Sigmoid colon (tissue), 7 donors: ENCODE measurements around the gene TARBP2. TPM values are rescaled to one million over a fixed set of nuclear protein-coding genes. Genes with fewer than 3 reads are reported as not detected.

Experiments
- DNase-seq: peaks from one replicate; pipeline ENCODE4 v3.0.0-alpha.2; 2019
- H3K27ac ChIP-seq, 4 donors: fragments of 200-600 bp; sonication (generic); one replicate each; pipeline ENCODE4 v1.5.1; 2016 to 2019; ENCODE audit warnings: mild to moderate bottlenecking in 1 of 4
- H3K27me3 ChIP-seq, 3 donors: fragments of 200-600 bp; sonication (generic); one replicate each; pipeline ENCODE4 v1.5.1; 2019; ENCODE audit warnings: mild to moderate bottlenecking in 1 of 3
- H3K36me3 ChIP-seq, 4 donors: fragments of 200-600 bp; sonication (generic); one replicate each; pipeline ENCODE4 v1.5.1; 2016 to 2019
- H3K4me1 ChIP-seq, 4 donors: fragments of 200-600 bp; sonication (generic); one replicate each; pipeline ENCODE4 v1.5.1; 2017 to 2019
- H3K4me3 ChIP-seq, 4 donors: fragments of 200-600 bp; sonication (generic); one replicate each; pipeline ENCODE4 v1.5.1; 2017 to 2019; ENCODE audit warnings: mild to moderate bottlenecking in 2 of 4, moderate library complexity in 1 of 4
- H3K9me3 ChIP-seq, 4 donors: fragments of 200-600 bp in 3 of 4; sonication (generic) in 3 of 4; one replicate each; pipeline versions ENCODE4 v1.5.1 to v1.6.1; 2013 to 2019
- CTCF ChIP-seq, 4 experiments: fragments of 450-650 bp in 3 of 4; fragments of 200-600 bp in 1 of 4; IDR thresholded peaks; one replicate each; pipeline ENCODE4 v1.5.1; 2016 to 2019; ENCODE audit warnings: antibody characterized with exemption in 4 of 4, mild to moderate bottlenecking in 3 of 4, moderate library complexity in 2 of 4
- EP300 ChIP-seq, 4 donors: sonication (generic); formaldehyde crosslinking; IDR thresholded peaks; one replicate each; pipeline ENCODE4 v1.6.1; 2017; ENCODE audit warnings: antibody characterized with exemption in 4 of 4
- POLR2A ChIP-seq, 2 donors: fragments of 450-650 bp; IDR thresholded peaks; one replicate each; pipeline ENCODE4 v1.6.1; 2016; ENCODE audit warnings: antibody characterized with exemption in 2 of 2, mild to moderate bottlenecking in 2 of 2, moderate library complexity in 2 of 2
- POLR2AphosphoS5 ChIP-seq, 4 donors: sonication (generic); formaldehyde crosslinking; IDR thresholded peaks; one replicate each; pipeline ENCODE4 v1.6.1; 2017; ENCODE audit warnings: antibody characterized with exemption in 4 of 4
- WGBS, 2 donors: extraction: QIAGEN DNeasy Blood & Tissue Kit; methylation state at CpG; one replicate each; pipeline ENCODE4 v1.1.7; 2013; 5-methylcytosine and 5-hydroxymethylcytosine counted together
- intact Hi-C: fragments of 100-400 bp; cut with DNase I; formaldehyde crosslinking; loops from one replicate; pipeline ENCODE4 v1.15.1; 2023
- polyA plus RNA-seq, 3 donors: library from polyadenylated mRNA; stranded (reverse); fragments of 200-250 nt; gene quantifications; one replicate each; pipeline ENCODE4 v1.2.3, GENCODE V29; 2013
- total RNA-seq, 4 donors: library from RNA; depleted of rRNA; stranded (reverse); fragments of >200 nt; gene quantifications; one replicate each; pipeline ENCODE4 v1.1.0, GENCODE V29; 2016
- donor health status: healthy with polysubstance abuse.
- donor health status: Bipolar disorder and iron deficiency.
- donor health status: healthy.

Gene TARBP2
- total and polyA plus RNA-seq, 7 donors = 16.1 to 29.9 (median 19.7) TPM

GRCh38 chr12:53510181-53510812, 9.2 kb downstream of the TARBP2 start:
- peak; percentile 61 for DNase-seq
- Histone ChIP-seq H3K4me3 (no peak overlapping the region), H3K27ac (no peak overlapping the region), H3K27me3 (no peaks in the 10 kb centered on the region), H3K4me1 (peaks cover 0 to 7% (median 6%) of the 10 kb centered on the region in 4 donors), H3K36me3 (peaks cover 4 to 81% (median 41%) of the 10 kb centered on the region in 4 donors), H3K9me3 (no peaks in the 10 kb centered on the region)
- intact Hi-C loops = no loop called here
- WGBS, 2 donors = 71 to 90% methylated on average over 9 of the region's 9 CpGs
- TF ChIP-seq POLR2AphosphoS5 (IDR thresholded peaks at IDR 0.05) (no peak), CTCF (IDR thresholded peaks at IDR 0.05) (no peak), POLR2A (IDR thresholded peaks at IDR 0.05) (no peak), EP300 (IDR thresholded peaks at IDR 0.05) (no peak)

GRCh38 chr12:53513712-53514410, 12.8 kb downstream of the TARBP2 start:
- H3K27ac ChIP-seq = no peak overlapping the region
- intact Hi-C loops = no loop called here

GRCh38 chr12:53514628-53515290, 13.7 kb downstream of the TARBP2 start:
- Histone ChIP-seq H3K36me3 (peaks cover 13 to 98% (median 58%) of the 10 kb centered on the region in 4 donors), H3K9me3 (no peaks in the 10 kb centered on the region), H3K27ac (no peak overlapping the region), H3K27me3 (no peaks in the 10 kb centered on the region), H3K4me1 (no peaks in the 10 kb centered on the region), H3K4me3 (no peak overlapping the region)
- intact Hi-C loops = no loop called here
- TF ChIP-seq EP300 (IDR thresholded peaks at IDR 0.05) (no peak), POLR2AphosphoS5 (IDR thresholded peaks at IDR 0.05) (no peak), POLR2A (IDR thresholded peaks at IDR 0.05) (no peak), CTCF (IDR thresholded peaks at IDR 0.05) (no peak)
- no peak for DNase-seq
- WGBS, 2 donors = 78 to 86% methylated on average over 6 of the region's 6 CpGs

More at GRCh38 chr12:53513712-53514410, 12.8 kb downstream of the TARBP2 start:
- TF ChIP-seq POLR2A (IDR thresholded peaks at IDR 0.05) (no peak), CTCF (IDR thresholded peaks at IDR 0.05) (no peak), EP300 (IDR thresholded peaks at IDR 0.05) (no peak), POLR2AphosphoS5 (IDR thresholded peaks at IDR 0.05) (no peak)
- WGBS, 2 donors = 89% methylated on average over 6 of the region's 6 CpGs
- Histone ChIP-seq H3K4me1 (peaks cover 0 to under 1% (median 0%) of the 10 kb centered on the region in 4 donors), H3K9me3 (no peaks in the 10 kb centered on the region), H3K36me3 (peaks cover 13 to 93% (median 54%) of the 10 kb centered on the region in 4 donors), H3K27me3 (no peaks in the 10 kb centered on the region), H3K4me3 (no peak overlapping the region)
- peak; percentile 20 for DNase-seq

GRCh38 chr12:53515291-53515680, 14.2 kb downstream of the TARBP2 start:
- H3K4me3 ChIP-seq = no peak overlapping the region
- H3K36me3 ChIP-seq = peaks cover 13 to 98% (median 61%) of the 10 kb centered on the region in 4 donors
- no peaks in the 10 kb centered on the region for H3K9me3 ChIP-seq
- intact Hi-C loops = no loop called here
- 81 to 88% methylated on average over 2 of the region's 2 CpGs for WGBS, 2 donors
- H3K27ac ChIP-seq = no peak overlapping the region
- H3K27me3 ChIP-seq = no peaks in the 10 kb centered on the region
- no peak for DNase-seq
- no peaks in the 10 kb centered on the region for H3K4me1 ChIP-seq
- TF ChIP-seq POLR2AphosphoS5 (IDR thresholded peaks at IDR 0.05) = no peak
- no peak for TF ChIP-seq EP300 (IDR thresholded peaks at IDR 0.05)
- TF ChIP-seq CTCF (IDR thresholded peaks at IDR 0.05) = no peak
